ENCODE results near the gene DAB1.

Gene DAB1

GRCh38 chr1:57163789-57164188 is 260.1 kb downstream of the DAB1 start:
- Histone ChIP-seq H3K4me1 (ENCODE audit: insufficient read depth, low read length) (peaks cover 36% of the 10 kb centered on the region), H3K27me3 (ENCODE audit: insufficient read depth, low read length) (no peaks in the 10 kb centered on the region), H3K27ac (ENCODE audit: low read depth, low read length) (no peak overlapping the region), H3K9me3 (ENCODE audit: insufficient read depth, low read depth, low read length) (no peaks in the 10 kb centered on the region), H3K4me3 (ENCODE audit: low read length) (no peak overlapping the region), H3K9ac (ENCODE audit: low read depth, low read length) (no peak overlapping the region), H3K36me3 (ENCODE audit: insufficient read depth, low read length) (no peaks in the 10 kb centered on the region)
- 100% methylated on average over 1 of the region's 1 CpG for WGBS

DNA sequence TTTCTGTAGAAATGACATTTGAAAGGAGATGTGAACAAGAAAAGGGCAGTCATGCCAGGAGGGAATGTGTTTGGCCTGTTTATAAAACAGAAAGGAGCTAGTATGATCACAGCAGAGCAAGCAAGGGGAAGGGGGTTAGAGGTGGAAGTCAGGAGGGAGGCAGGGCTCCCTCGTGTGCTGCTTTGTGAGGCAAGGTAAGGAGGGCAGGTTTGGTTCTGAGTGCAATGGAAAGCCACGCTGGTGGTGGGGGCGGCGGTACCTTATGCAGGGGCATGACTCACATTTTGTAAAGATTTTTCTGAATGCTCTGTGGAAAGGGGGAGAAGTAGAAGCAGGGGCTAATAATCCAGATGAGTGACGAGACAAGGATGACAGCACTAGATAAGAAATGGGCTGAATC is 260.5 kb downstream of the DAB1 start:
- Histone ChIP-seq H3K9ac (ENCODE audit: low read depth, low read length) (no peak overlapping the region), H3K27me3 (ENCODE audit: insufficient read depth, low read length) (no peaks in the 10 kb centered on the region), H3K36me3 (ENCODE audit: insufficient read depth, low read length) (no peaks in the 10 kb centered on the region), H3K27ac (ENCODE audit: low read depth, low read length) (no peak overlapping the region), H3K4me1 (ENCODE audit: insufficient read depth, low read length) (peaks cover 41% of the 10 kb centered on the region), H3K4me3 (ENCODE audit: low read length) (no peak overlapping the region), H3K9me3 (ENCODE audit: insufficient read depth, low read depth, low read length) (no peaks in the 10 kb centered on the region)
- WGBS: 47% methylated on average over 5 of the region's 5 CpGs

- peaks cover 47% of the 10 kb centered on the region for H3K4me1 ChIP-seq (ENCODE audit: insufficient read depth, low read length)
- no peaks in the 10 kb centered on the region for H3K9me3 ChIP-seq (ENCODE audit: insufficient read depth, low read depth, low read length)
- 88% methylated on average over 4 of the region's 4 CpGs for WGBS
- H3K27ac ChIP-seq (ENCODE audit: low read depth, low read length): no peak overlapping the region
- H3K9ac ChIP-seq (ENCODE audit: low read depth, low read length): no peak overlapping the region
- no peaks in the 10 kb centered on the region for H3K36me3 ChIP-seq (ENCODE audit: insufficient read depth, low read length)
- no peak overlapping the region for H3K4me3 ChIP-seq (ENCODE audit: low read length)
- no peaks in the 10 kb centered on the region for H3K27me3 ChIP-seq (ENCODE audit: insufficient read depth, low read length)
Measured at GRCh38 chr1:57162607-57163261, 261.1 kb downstream of the DAB1 start.

DNA sequence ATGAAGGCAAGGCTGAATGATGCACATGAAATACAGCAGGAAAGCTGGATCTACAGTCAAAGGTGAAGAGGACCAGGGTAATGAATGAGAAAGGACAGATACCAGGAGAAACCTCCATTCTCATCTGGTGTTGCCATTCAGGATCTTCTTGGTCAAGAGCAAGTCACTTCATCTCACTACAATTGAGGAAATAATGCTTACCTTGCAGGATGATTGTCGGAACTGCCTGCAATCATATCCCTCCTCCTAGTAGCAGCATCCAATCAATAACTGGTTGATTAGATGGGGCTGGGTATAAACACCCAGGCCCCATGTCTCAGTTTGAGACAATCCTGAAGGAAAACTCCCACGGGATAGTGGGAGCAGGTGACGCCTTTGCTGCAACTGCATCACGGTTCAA is 263.3 kb downstream of the DAB1 start:
- Histone ChIP-seq H3K36me3 (ENCODE audit: insufficient read depth, low read length) (no peaks in the 10 kb centered on the region), H3K9me3 (ENCODE audit: insufficient read depth, low read depth, low read length) (no peaks in the 10 kb centered on the region), H3K27ac (ENCODE audit: low read depth, low read length) (no peak overlapping the region), H3K4me1 (ENCODE audit: insufficient read depth, low read length) (peaks cover 47% of the 10 kb centered on the region), H3K27me3 (ENCODE audit: insufficient read depth, low read length) (no peaks in the 10 kb centered on the region), H3K9ac (ENCODE audit: low read depth, low read length) (no peak overlapping the region), H3K4me3 (ENCODE audit: low read length) (no peak overlapping the region)
- 91% methylated on average over 4 of the region's 4 CpGs for WGBS

- H3K9me3 ChIP-seq (ENCODE audit: insufficient read depth, low read depth, low read length): no peaks in the 10 kb centered on the region
- no peaks in the 10 kb centered on the region for H3K27me3 ChIP-seq (ENCODE audit: insufficient read depth, low read length)
- WGBS: 89% methylated on average over 1 of the region's 1 CpG
- H3K4me3 ChIP-seq (ENCODE audit: low read length): no peak overlapping the region
- no peak overlapping the region for H3K27ac ChIP-seq (ENCODE audit: low read depth, low read length)
- no peak overlapping the region for H3K9ac ChIP-seq (ENCODE audit: low read depth, low read length)
- peaks cover 32% of the 10 kb centered on the region for H3K4me1 ChIP-seq (ENCODE audit: insufficient read depth, low read length)
- H3K36me3 ChIP-seq (ENCODE audit: insufficient read depth, low read length): no peaks in the 10 kb centered on the region
Measured at GRCh38 chr1:57158604-57158998, 265.3 kb downstream of the DAB1 start.

- Histone ChIP-seq H3K4me1 (ENCODE audit: insufficient read depth, low read length) (peaks cover 26% of the 10 kb centered on the region), H3K27me3 (ENCODE audit: insufficient read depth, low read length) (no peaks in the 10 kb centered on the region), H3K27ac (ENCODE audit: low read depth, low read length) (no peak overlapping the region), H3K9me3 (ENCODE audit: insufficient read depth, low read depth, low read length) (no peaks in the 10 kb centered on the region), H3K9ac (ENCODE audit: low read depth, low read length) (no peak overlapping the region), H3K36me3 (ENCODE audit: insufficient read depth, low read length) (no peaks in the 10 kb centered on the region), H3K4me3 (ENCODE audit: low read length) (no peak overlapping the region)
- WGBS: 68% methylated on average over 8 of the region's 8 CpGs
Measured at GRCh38 chr1:57157818-57158603, 265.8 kb downstream of the DAB1 start.

DNA sequence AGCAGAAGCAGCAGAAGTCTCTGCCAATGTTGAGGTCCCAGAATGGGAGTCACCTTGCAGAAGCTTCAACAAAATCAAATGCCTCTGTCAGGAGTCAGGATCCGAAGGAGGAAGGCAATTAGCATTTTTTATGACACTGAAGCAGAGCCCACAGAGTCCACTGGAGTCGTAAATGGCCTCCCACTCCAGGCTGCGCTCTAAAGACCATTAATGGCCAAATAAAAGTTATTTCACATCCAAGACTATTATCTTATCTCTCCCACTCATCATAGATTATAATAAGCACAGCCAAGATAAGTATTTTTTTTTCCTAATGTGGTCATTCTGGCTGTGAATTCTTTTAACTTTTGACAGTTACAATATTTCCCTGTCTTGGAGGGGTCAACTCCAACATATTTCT is 267.0 kb downstream of the DAB1 start:
- no peak overlapping the region for H3K27ac ChIP-seq (ENCODE audit: low read depth, low read length)
- H3K36me3 ChIP-seq (ENCODE audit: insufficient read depth, low read length): no peaks in the 10 kb centered on the region
- peaks cover 21% of the 10 kb centered on the region for H3K4me1 ChIP-seq (ENCODE audit: insufficient read depth, low read length)
- H3K9ac ChIP-seq (ENCODE audit: low read depth, low read length): no peak overlapping the region
- H3K4me3 ChIP-seq (ENCODE audit: low read length): no peak overlapping the region
- 93% methylated on average over 3 of the region's 3 CpGs for WGBS
- no peaks in the 10 kb centered on the region for H3K27me3 ChIP-seq (ENCODE audit: insufficient read depth, low read length)
- no peaks in the 10 kb centered on the region for H3K9me3 ChIP-seq (ENCODE audit: insufficient read depth, low read depth, low read length)

- Histone ChIP-seq H3K27me3 (ENCODE audit: insufficient read depth, low read length) (no peaks in the 10 kb centered on the region), H3K27ac (ENCODE audit: low read depth, low read length) (no peak overlapping the region), H3K9me3 (ENCODE audit: insufficient read depth, low read depth, low read length) (no peaks in the 10 kb centered on the region), H3K36me3 (ENCODE audit: insufficient read depth, low read length) (no peaks in the 10 kb centered on the region), H3K4me3 (ENCODE audit: low read length) (no peak overlapping the region), H3K4me1 (ENCODE audit: insufficient read depth, low read length) (no peaks in the 10 kb centered on the region), H3K9ac (ENCODE audit: low read depth, low read length) (no peak overlapping the region)
- 93% methylated on average over 2 of the region's 2 CpGs for WGBS
Measured at GRCh38 chr1:57146100-57146499, 277.8 kb downstream of the DAB1 start.

GRCh38 chr1:57142999-57143398 is 280.9 kb downstream of the DAB1 start:
- Histone ChIP-seq H3K9me3 (ENCODE audit: insufficient read depth, low read depth, low read length) (no peaks in the 10 kb centered on the region), H3K4me3 (ENCODE audit: low read length) (no peak overlapping the region)
- 92% methylated on average over 2 of the region's 2 CpGs for WGBS

GRCh38 chr1:57142169-57142568 is 281.7 kb downstream of the DAB1 start:
- no peaks in the 10 kb centered on the region for H3K36me3 ChIP-seq (ENCODE audit: insufficient read depth, low read length)
- no peaks in the 10 kb centered on the region for H3K9me3 ChIP-seq (ENCODE audit: insufficient read depth, low read depth, low read length)
- no peaks in the 10 kb centered on the region for H3K27me3 ChIP-seq (ENCODE audit: insufficient read depth, low read length)
- H3K4me3 ChIP-seq (ENCODE audit: low read length): no peak overlapping the region
- 93% methylated on average over 2 of the region's 2 CpGs for WGBS
- H3K9ac ChIP-seq (ENCODE audit: low read depth, low read length): no peak overlapping the region
- H3K27ac ChIP-seq (ENCODE audit: low read depth, low read length): no peak overlapping the region
- no peaks in the 10 kb centered on the region for H3K4me1 ChIP-seq (ENCODE audit: insufficient read depth, low read length)

More at GRCh38 chr1:57142999-57143398, 280.9 kb downstream of the DAB1 start:
- Histone ChIP-seq H3K27me3 (ENCODE audit: insufficient read depth, low read length) (no peaks in the 10 kb centered on the region), H3K9ac (ENCODE audit: low read depth, low read length) (no peak overlapping the region), H3K27ac (ENCODE audit: low read depth, low read length) (no peak overlapping the region), H3K4me1 (ENCODE audit: insufficient read depth, low read length) (no peaks in the 10 kb centered on the region), H3K36me3 (ENCODE audit: insufficient read depth, low read length) (no peaks in the 10 kb centered on the region)

GRCh38 chr1:57138432-57139078 is 285.3 kb downstream of the DAB1 start:
- 95% methylated on average over 2 of the region's 2 CpGs for WGBS
- Histone ChIP-seq H3K27me3 (ENCODE audit: insufficient read depth, low read length) (no peaks in the 10 kb centered on the region), H3K9ac (ENCODE audit: low read depth, low read length) (no peak overlapping the region), H3K4me1 (ENCODE audit: insufficient read depth, low read length) (no peaks in the 10 kb centered on the region), H3K36me3 (ENCODE audit: insufficient read depth, low read length) (no peaks in the 10 kb centered on the region), H3K27ac (ENCODE audit: low read depth, low read length) (no peak overlapping the region), H3K9me3 (ENCODE audit: insufficient read depth, low read depth, low read length) (no peaks in the 10 kb centered on the region), H3K4me3 (ENCODE audit: low read length) (no peak overlapping the region)

Data from HUES64 (cell line).